GM21390 (cell line): Measurements from ENCODE around the gene NPB.

Experiments used
- ATAC-seq: cut with Tn5 transposase; IDR thresholded peaks from one replicate; pipeline ENCODE4 v1.9.1; 2021; ENCODE audit not compliant: unreplicated experiment

The NPB gene

DNA sequence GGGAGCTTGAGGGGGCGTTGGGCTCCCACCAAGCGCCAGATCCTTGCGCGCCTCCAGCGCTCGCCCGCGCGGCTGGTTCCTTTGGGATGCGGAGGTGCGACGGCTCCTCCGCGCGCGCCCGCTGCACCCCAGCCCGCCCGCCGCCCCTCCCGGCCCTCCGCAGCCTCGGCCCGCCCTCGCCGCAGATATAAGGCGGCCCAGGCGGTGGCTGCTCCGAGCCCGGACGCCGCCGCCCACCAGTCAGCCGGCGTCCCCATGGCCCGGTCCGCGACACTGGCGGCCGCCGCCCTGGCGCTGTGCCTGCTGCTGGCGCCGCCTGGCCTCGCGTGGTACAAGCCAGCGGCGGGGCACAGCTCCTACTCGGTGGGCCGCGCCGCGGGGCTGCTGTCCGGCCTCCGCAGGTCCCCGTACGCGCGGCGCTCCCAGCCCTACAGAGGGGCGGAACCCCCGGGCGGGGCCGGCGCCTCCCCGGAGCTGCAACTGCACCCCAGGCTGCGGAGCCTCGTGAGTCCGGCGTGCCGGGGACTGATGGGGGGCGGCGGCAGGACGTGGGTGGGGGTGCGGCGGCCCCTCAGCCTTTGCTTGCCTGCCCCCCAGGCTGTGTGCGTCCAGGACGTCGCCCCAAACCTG lies at the start of gene NPB:
NPB (plus strand) TSS at position 216 of the 630 bp plus-strand sequence; CDS start at position 256, 40 bp downstream.
- no peak for ATAC-seq

DNA sequence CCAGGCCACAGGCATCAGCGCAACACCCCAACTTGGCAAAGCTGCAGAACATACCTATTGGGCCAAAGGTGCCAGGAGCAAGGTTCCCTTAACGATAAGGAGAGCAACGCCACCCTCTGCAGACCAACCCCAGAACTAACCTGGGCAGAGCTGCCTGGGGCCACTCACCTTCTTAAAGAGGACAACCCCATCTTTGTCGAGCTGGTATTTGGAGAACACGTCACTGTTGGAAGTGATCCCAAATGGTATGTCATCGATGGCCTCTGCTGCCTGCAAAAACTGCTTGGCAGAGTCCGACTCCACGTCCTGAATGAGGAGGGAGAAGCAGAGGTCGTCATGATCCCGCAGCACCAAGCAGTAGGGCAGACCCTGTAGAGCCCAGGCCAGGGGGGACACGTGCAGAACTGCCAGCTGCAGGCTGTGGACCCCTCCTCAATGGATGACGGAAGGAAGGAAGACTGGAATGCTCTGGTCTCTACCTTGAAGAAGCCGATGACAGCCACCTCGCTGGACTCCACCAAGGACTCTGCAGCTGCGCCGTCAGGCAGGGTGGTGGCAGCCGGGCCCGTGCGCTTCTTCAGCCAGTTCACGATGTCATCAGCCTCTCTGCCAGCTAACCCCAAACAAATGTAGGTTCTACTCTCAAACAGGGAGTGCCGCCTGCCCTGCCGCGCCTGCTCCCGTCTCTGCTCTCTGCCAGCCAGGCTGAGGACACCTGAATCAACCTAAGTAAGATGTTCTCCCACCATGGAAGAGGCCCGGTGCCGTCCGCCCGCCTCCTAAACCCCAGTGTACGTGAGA lies 46.9 kb upstream of the NPB start:
- no peak for ATAC-seq

DNA sequence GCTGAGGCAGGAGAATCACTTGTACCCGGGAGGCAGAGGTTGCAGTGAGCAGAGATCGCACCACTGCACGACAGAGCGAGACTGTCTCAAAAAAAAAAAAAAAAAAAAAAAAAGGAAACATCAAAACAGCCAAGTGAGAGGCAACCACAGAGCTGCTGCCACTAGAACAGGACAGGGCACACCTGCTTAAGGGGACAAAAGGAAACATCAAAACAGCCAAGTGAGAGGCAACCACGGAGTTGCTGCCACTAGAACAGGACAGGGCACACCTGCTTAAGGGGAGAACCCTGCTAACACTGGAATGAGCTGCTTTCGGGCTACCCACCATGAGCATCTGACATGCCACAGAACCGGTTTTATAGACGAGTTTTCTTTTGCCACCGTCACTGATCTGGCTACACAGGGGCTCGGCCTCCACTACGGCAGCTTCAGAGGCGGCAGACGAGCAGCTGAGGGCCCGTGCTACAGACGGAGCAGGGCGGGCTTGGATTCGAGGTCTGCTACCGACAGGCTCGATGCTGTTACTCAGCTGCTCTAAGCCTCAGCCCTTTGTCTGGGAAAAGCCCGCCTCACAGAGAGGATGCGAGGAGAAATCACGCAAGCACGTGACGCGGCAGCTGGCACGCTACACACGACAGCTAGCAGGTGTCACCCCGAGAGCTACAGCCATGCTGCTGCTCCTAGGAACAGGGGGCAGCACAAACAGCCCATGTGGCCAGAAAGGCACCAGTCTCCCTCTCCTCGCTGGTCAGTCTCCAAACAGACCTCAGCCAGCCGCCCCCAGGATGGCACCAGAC lies 43.7 kb upstream of the NPB start:
- ATAC-seq, result no peak

DNA sequence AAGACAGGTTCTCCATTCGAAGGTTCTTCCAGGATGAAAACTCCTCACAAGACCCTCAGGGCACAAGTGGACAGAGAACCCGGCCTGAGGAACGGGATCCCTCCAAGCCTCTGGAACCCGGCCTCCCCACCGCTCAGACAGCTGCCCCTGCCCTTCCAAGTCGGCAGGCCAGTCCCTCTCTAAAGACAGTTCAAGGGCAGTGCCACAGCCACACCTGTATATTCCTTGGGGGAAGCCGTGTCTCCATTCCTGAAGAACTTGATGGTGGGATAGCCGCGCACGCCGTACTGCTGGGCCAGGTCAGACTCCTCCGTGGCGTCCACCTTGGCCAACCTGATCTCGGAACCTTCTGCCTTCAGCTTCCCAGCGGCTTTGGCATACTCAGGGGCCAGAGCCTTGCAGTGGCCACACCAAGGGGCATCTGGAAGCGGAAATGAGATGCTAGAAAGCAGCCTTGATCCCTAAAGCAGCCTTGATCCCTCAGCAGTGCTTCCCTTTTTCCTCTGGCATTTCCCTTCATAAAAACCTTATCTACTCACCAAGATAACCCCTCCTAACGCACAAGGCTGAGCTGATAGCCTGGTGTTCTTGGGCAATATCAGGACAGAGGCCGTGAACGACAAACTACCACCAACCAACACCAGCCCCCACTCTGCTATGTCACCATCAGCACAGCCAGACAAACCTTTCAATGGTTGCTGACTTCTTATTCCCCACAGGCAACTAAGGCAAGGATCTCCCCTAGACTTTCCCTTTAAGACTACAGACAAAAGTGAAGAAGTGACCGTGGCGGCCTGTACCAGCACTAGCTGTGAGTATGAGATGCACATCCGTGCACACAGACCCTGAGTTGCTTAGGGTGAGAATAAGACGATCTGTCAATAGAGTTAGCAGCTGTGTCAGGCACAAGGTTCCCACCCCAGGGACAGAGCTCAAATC lies 42.8 kb upstream of the NPB start:
- no peak for ATAC-seq

DNA sequence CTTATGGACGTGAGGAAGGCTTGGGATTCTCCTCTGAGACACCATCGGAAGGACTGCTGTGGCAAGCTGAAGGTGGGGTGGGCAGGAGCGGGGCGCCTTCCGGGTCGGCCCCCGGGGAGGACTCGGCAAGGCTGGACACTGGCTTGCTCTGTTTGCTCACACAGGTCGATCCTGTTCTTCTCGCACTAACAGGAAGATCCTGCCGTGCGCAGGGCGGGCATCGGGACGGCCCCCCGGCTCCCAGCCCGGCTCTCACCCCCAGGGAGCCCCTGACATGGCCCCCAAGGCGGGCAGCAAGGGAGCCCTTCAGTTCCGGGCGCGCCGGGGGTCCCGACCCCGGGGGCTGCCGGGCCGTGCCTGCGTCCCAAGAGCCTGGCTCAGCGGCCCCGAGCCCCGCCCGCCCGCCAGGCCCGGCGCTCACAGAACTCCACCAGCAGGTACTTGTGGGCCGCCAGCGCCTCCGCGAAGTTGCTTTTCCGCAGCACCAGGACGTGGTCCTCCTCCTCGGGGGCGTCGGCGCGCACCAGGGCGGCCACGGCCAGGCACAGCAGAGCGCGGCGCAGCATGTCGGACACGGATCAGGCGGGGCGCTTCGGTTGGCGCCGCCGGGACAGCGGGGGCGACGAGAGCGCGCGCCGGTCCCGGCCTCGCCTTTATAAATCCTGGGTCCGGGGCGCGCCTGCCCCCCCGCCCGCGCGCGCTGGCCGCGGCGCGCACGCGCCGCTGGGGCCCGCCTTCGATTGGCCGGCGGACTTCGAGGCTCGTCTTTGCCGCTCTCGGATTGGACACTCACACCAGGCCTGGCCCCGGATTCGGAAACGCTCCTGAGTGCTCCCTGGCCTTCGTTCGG lies 41.9 kb upstream of the NPB start, which contains the start of gene P4HB:
P4HB (minus strand) TSS at position 630 of the 850 bp plus-strand sequence; CDS start at position 566, 64 bp downstream.
- peak; percentile 2 for ATAC-seq

DNA sequence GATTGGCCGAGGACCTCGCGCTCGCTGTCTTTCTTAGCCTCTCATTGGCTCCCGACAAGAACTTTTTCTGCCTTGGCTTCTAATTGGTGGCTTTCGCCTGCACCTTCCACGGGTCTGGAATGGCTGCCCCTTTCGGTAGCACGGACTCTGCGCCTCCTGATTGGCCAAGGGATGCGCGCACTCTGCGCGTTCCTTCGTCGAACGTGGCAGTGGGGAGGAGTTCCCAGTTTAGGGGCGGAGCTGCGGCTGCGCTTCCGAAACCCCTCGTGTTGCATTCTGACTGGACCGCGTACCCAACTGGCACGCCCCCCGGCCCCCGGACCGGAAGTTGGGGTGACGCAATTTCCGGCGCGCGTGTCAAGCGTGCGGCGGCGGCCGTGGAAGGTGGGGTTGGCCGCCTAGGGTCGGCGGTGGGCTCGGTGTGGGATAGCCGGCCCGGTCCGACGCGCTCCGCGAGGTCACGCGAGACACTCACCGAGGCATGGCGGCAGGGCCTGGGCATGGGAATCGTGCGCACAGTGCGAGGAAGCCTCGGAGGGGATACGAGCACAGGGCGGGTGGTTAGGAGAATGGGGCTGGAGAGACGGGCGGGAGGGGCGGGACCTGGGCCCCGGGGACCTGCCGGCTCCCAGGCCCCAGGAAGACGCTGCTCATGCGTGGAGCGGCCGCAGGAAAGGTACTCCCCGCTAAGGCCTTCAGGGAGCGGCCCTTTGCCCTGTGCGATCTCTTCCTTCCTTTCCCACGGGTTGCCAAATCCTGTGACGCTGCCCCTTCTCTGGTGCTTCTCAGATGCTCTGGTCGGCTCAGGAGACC lies 41.1 kb upstream of the NPB start:
- peak; percentile 77 for ATAC-seq

DNA sequence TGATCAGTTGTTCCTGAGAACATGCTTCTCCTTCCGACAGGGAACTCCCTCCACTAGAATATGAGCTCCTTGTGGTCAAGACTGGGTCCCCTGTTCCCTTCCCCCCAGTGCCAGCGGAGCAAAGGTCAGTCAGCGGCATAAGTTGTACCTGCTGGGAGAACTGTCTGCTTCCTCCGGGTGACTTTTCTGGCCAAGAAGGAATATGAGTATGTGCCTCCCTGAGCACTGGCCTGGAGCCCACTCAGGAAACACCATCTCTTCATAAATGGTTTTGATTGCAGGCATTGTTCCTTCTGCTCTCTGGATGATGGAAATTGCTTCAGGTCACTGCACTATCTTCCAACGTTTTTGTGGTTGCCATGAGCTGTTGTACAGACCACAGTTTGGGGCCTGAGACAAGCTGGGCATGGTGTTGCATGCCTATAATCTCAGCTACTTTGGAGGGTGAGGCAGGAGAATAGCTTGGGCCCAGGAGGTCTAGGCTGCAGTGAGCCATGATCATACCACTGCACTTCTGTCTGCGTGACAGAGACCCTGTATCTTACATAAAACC lies 38.8 kb upstream of the NPB start:
- no peak for ATAC-seq

DNA sequence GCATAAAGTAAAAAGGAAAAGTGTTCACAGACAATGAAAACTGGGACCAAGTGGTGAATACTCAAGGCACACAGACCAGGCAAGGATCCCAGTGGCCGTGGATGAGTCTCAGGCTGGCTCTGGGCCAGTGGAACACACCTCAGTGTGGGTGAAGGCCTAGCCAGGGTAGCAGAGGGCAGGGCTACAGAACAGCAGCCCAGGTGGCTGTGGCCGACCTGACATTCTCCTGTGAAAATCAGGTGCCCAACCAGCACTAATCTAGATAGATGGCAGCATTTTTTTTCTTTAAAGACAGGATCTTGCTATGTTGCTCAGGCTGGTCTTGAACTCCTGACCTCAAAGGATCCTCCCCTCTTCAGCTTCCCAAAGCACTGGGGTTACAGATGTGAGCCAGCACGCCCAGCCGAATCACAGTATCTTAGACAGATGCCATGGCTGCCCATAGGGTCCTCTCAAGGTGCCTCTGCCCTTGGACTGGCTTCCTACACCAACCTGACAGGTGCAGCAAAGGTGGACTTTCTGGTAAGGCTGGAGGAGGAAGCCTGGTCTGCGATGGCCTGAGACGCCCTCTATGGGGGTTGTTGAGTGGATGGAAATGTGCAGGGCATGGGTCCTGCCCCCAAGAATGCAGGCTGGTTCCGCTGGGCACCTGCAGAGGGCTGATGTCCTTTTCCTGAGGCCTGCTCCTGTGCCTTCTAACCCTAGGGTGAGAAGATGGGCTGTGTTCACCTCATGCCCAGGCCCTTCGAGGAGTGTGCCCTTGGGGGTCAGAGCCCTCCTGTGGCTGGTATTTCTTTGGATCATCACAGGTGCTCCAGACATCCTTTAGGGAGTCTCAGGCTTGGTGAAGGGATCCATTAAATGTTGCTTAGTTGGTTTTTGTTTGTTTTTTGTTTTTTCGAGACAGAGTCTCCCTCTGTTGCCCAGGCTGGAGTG lies 37.9 kb upstream of the NPB start:
- no peak for ATAC-seq

DNA sequence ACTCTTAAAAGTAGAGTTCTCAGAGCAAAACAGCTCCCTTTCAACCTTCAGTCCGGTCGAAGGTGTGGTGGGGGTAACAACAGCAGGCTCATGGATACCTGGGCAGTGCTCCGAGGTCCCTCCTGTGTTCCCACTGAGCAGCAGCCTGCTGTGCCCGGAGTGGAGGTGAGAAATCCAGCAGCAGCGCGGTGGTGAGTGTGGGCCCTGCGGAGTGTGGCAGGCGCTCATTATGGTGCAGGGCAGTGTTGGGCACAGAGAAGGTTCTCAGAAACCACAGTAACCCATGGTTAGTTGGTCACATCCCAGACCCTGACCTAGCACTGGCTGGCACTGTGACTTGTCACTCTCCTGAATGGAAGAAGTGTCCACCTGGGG lies 36.7 kb upstream of the NPB start:
- ATAC-seq, result no peak

DNA sequence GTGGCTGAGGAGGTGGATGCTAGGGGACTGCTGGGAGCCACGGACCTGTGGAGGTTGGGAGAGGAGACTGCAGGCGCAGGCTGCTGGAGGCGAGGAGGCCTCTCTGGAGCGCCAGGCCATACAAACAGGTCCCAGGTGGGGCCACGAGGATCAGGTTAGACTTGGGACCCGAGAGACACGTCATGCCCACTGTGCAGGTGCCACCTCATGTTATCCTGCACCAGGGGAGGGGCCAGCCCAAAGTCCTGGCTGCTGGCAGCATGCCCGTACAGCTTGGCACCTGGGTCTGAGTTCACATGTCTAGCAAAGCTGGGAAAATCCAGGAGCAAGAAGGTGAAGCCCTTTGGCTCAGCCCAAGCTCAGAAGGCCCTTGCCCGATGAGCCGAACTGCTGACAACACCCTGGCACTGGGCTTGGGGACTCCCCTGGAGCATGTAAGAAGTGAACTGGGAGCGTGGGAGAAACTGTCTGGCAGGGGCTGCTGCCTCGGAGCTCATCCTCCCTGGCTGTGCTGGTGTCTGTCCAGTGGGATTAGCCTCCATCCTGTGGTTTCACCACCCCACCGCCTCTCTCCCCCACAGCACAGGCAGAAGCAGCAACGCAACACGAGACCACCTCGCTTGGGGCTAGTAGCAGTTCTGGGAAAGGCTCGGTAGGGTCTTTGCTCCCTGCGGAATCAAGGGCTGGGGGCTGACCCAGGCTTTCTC lies 36.2 kb upstream of the NPB start:
- ATAC-seq, result no peak

DNA sequence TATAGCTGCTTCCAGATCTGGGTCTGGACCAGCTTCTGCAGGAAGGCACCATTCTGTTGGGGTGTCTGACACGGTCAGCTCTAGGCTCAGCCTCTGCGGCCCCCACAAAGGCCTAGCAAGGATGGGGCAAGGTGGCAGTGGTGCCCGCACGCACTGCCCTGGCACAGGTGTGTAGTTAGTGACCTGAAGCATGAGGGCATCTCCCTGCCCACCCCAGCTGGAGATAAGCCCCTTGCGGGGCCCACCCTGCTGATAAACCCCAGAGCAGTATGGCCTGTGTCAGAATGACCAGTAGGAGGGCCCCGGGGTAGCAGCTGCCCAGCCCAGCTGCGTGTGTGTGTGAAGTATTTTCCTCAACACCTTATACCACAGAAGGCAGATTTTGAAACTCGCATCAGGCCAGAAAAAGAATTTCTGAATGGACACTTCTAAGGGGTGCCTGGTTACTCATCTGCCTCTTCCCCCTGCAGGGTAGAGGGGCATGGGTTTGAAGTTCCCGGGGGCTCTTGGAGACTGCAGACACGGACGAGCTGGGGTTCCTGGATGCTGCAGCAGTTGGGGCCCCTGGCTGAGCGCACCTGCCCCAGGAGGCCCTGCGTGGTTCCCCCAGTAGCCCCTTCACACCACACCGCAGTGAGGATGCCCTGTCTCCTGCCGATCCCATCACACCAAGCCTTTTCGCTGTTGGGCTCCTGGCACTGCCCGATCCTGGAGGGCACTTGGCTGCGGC lies 35.4 kb upstream of the NPB start:
- ATAC-seq, result no peak

DNA sequence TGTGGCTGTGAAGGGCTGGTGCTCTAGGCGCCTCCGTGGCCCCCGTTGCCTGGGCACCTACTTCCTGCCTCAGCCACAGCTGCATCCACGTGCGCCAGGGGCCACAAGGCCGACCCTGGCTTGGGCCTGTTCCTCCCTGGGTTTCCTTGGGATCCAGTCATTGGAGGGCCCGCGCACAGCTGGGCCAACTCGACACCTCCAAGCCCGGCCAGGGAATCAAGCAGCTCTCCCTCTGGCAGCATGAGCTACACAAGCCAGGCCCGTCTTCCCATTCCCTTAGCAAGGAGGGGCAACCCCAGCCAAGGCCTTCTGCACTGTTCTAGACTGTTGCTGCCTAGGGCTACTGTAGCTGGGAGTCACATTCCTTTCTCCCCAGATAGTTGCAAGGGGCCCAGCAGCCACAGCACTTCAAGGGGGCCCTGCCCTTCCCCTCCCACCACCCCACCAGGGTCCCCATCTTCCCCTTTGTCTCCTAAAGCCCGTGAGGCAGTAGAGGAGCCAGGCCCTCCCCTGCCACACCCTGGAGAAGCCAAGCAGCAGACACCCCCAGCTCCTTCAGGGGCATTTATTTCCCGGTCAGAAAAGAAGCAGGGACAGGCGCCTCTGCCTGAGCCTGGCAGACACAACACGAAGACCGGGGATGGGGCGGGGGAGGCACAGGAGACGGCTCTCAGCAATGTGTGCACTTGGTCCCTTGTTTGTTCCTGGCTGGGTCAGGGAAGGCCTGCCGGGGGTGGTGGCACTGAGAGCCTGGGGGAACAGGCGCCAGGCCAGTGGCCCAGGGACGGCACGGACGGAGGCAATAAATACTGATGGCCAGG lies 34.7 kb upstream of the NPB start:
- no peak for ATAC-seq

DNA sequence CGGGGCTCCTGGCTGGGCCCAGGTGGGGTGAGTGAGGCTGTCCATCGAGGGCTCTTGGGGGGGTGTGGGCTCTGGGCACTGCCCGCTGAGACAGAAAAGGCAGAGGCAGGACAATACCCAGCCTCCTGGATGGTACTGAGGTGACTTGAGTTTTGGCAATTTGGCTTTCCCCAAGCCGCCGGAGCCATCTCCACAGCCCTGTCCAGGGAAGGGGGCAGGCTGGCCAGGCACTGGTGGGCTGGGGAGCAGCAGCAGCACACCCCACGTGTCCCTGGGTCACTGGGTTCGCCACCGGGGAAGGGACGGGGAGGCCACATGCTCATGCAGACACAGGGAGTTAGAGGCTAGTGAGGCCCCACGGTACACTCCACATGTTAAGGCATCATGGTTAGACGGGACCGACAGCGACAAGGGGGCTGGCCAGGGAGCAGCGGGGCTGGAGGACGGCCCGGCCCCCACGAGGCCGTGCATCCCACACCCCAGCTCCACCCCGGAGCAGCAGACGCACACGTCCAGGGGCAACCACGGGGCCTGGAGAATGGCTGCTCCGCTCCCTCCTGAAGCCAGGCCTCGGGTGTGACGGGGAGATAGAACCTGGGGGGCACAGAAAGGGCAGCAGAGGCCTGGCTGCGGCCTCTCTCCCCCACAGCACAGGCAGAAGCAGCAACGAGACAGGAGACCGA lies 33.9 kb upstream of the NPB start:
- no peak for ATAC-seq

DNA sequence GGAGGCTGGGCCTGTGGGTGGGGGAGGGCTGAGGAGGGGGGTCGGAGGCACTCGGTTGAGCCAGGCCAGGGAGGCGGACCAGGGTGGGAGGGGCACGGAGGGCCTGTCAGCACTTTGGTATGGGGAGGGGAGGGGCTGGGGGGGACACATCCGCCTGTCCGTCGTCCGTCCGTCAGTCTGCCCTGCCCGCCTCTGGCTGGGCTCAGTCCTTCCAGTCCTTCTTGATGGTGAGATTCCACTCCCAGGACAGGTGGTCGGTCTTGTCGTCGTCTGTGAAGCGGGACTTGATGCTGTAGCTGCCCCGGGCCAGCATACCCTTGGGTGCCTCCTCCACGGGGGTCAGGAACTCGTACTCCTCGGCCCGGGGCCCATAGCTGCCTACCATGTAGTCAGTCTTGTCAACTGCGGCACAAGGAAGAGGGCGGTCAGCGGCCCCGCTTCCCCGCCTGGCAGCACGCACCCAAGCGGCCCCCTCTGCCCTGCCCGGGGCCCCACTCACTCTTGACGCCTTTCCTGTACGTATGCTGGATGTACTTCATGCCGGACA lies 33.3 kb upstream of the NPB start:
- no peak for ATAC-seq
